Kidney epithelial cell (primary cell): Measurements from ENCODE around the gene SLC16A2. TPM values are rescaled to one million over a fixed set of nuclear protein-coding genes. Genes with fewer than 3 reads are reported as not detected.

Experiments used
- DNase-seq: peaks from one replicate; pipeline ENCODE4 v3.0.0-alpha.2; 2010; ENCODE audit warnings: low read depth
- H3K27me3 ChIP-seq: 2 replicates; pipeline ENCODE4 v1.6.0; 2011; ENCODE audit warnings: low read length; ENCODE audit not compliant: control insufficient read depth, insufficient read depth
- H3K36me3 ChIP-seq: 2 replicates; pipeline ENCODE4 v1.5.1; 2011; ENCODE audit warnings: low read length; ENCODE audit not compliant: control insufficient read depth, insufficient read depth
- H3K4me3 ChIP-seq: 2 replicates; pipeline ENCODE4 v1.5.1; 2011; ENCODE audit warnings: low read depth, mild to moderate bottlenecking, control low read depth, low read length
- CTCF ChIP-seq: IDR thresholded peaks from 2 replicates; pipeline ENCODE4 v1.5.1; 2011; ENCODE audit warnings: mild to moderate bottlenecking, moderate library complexity, low read length, control low read depth, inconsistent platforms; ENCODE audit not compliant: insufficient read depth, poor library complexity, severe bottlenecking
- total RNA-seq: library from RNA; depleted of rRNA; stranded (reverse); fragments of >200 nt; gene quantifications from 2 replicates; pipeline ENCODE4 v1.2.3, GENCODE V29; 2015

Gene SLC16A2
- total RNA-seq, 1 donor from 2014 or later = 5.0 TPM

GRCh38 chrX:74551934-74552333 is 130.6 kb downstream of the SLC16A2 start:
- TF ChIP-seq CTCF = no peak
- DNase-seq = no peak
- no peak overlapping the region for H3K4me3 ChIP-seq
- no peaks in the 10 kb centered on the region for H3K27me3 ChIP-seq
- no peaks in the 10 kb centered on the region for H3K36me3 ChIP-seq

GRCh38 chrX:74557378-74557777 is 136.1 kb downstream of the SLC16A2 start:
- no peaks in the 10 kb centered on the region for H3K27me3 ChIP-seq
- H3K4me3 ChIP-seq = no peak overlapping the region
- H3K36me3 ChIP-seq = no peaks in the 10 kb centered on the region
- no peak for DNase-seq
- no peak for TF ChIP-seq CTCF

- Histone ChIP-seq H3K27me3 (no peaks in the 10 kb centered on the region), H3K4me3 (no peak overlapping the region), H3K36me3 (no peaks in the 10 kb centered on the region)
- TF ChIP-seq CTCF = no peak
- no peak for DNase-seq
These were observed 156.8 kb downstream of the SLC16A2 start for GRCh38 chrX:74578137-74578536.

- no peak for TF ChIP-seq CTCF
These were observed 158.4 kb downstream of the SLC16A2 start for GRCh38 chrX:74579597-74580198.

More at GRCh38 chrX:74579597-74580198, 158.4 kb downstream of the SLC16A2 start:
- H3K4me3 ChIP-seq = no peak overlapping the region
- H3K27me3 ChIP-seq = no peaks in the 10 kb centered on the region
- H3K36me3 ChIP-seq = no peaks in the 10 kb centered on the region
- no peak for DNase-seq

Other genes with a start within 250 kb of the SLC16A2 start
- gene ZCCHC13, start 117.3 kb upstream of the SLC16A2 start, total RNA-seq = not detected in 2 replicates
- 42.9 and 45.3 TPM in 2 replicates for gene RLIM, start 193.1 kb downstream of the SLC16A2 start, total RNA-seq